ENCODE results near the gene BMP7. TPM values are rescaled to one million over a fixed set of nuclear protein-coding genes. Genes with fewer than 3 reads are reported as not detected.
"Not testable (repeated sequence)": the region's sequence is repeated elsewhere in the genome, so short reads cannot be mapped to it uniquely, and the experiment has no call there.

The BMP7 gene
- total and polyA plus RNA-seq, 8 donors = 0.67 to 22.4 (median 16.2) TPM

GRCh38 chr20:57281900-57282299 is 15.5 kb upstream of the BMP7 start:
- Histone ChIP-seq H3K27ac (no peak overlapping the region), H3K9me3 (no peaks in the 10 kb centered on the region), H3K4me3 (no peak overlapping the region), H3K4me1 (no peaks in the 10 kb centered on the region), H3K27me3 (peaks cover 4 to 83% of the 10 kb centered on the region in 2 donors), H3K36me3 (no peaks in the 10 kb centered on the region)
- no peak for TF ChIP-seq CTCF (IDR thresholded peaks at IDR 0.05)
- ATAC-seq (no peak), DNase-seq (no peak)
- intact Hi-C loops (cut with DNase I) = no loop called here

- ATAC-seq = no peak
- no peaks in the 10 kb centered on the region for H3K4me1 ChIP-seq
- intact Hi-C loops (cut with DNase I) = no loop called here
- TF ChIP-seq CTCF (IDR thresholded peaks at IDR 0.05) = no peak
- no peak overlapping the region for H3K27ac ChIP-seq
- no peak for DNase-seq
- no peak overlapping the region for H3K4me3 ChIP-seq
- H3K27me3 ChIP-seq = peaks cover 0 to 82% of the 10 kb centered on the region in 2 donors
- no peaks in the 10 kb centered on the region for H3K36me3 ChIP-seq
- no peaks in the 10 kb centered on the region for H3K9me3 ChIP-seq
These were observed 13.8 kb upstream of the BMP7 start for GRCh38 chr20:57280221-57280620.

GRCh38 chr20:57279548-57279947 is 13.1 kb upstream of the BMP7 start:
- DNase-seq; ATAC-seq; intact Hi-C loops (cut with DNase I); H3K4me3 ChIP-seq; H3K9me3 ChIP-seq; H3K27ac ChIP-seq; H3K36me3 ChIP-seq; H3K4me1 ChIP-seq: not testable (repeated sequence)
- peaks cover 0 to 76% of the 10 kb centered on the region in 2 donors for H3K27me3 ChIP-seq

- H3K4me1 ChIP-seq = no peaks in the 10 kb centered on the region
- H3K27ac ChIP-seq = no peak overlapping the region
- no peak overlapping the region for H3K4me3 ChIP-seq
- intact Hi-C loops (cut with DNase I) = no loop called here
- peaks cover 0 to 66% of the 10 kb centered on the region in 2 donors for H3K27me3 ChIP-seq
- TF ChIP-seq CTCF (IDR thresholded peaks at IDR 0.05) = no peak
- ATAC-seq (no peak), DNase-seq (no peak)
- H3K9me3 ChIP-seq = no peaks in the 10 kb centered on the region
- H3K36me3 ChIP-seq = no peaks in the 10 kb centered on the region
These were observed 12.0 kb upstream of the BMP7 start for GRCh38 chr20:57278457-57278856.

GRCh38 chr20:57277398-57278105 is 11.1 kb upstream of the BMP7 start:
- ATAC-seq (no peak), DNase-seq (no peak)
- Histone ChIP-seq H3K4me3 (no peak overlapping the region), H3K4me1 (no peaks in the 10 kb centered on the region), H3K36me3 (no peaks in the 10 kb centered on the region), H3K27ac (no peak overlapping the region), H3K9me3 (no peaks in the 10 kb centered on the region), H3K27me3 (peaks cover 0 to 56% of the 10 kb centered on the region in 2 donors)
- TF ChIP-seq CTCF (IDR thresholded peaks at IDR 0.05) = no peak
- intact Hi-C loops (cut with DNase I) = no loop called here

GRCh38 chr20:57276221-57276620 is 9.8 kb upstream of the BMP7 start:
- no peaks in the 10 kb centered on the region for H3K36me3 ChIP-seq
- intact Hi-C loops (cut with DNase I) = no loop called here
- H3K27me3 ChIP-seq = peaks cover 0 to 51% of the 10 kb centered on the region in 2 donors
- ATAC-seq (no peak), DNase-seq (no peak)
- H3K4me1 ChIP-seq = no peaks in the 10 kb centered on the region
- TF ChIP-seq CTCF (IDR thresholded peaks at IDR 0.05) = no peak
- H3K27ac ChIP-seq = no peak overlapping the region
- H3K4me3 ChIP-seq = no peak overlapping the region
- no peaks in the 10 kb centered on the region for H3K9me3 ChIP-seq

Measured in left lung (tissue), 10 donors.